SU-DHL-6 (cell line): Measurements from ENCODE around the gene RRP9.

ENCODE experiments used
- EZH2phosphoT487 ChIP-seq: fragments of 200-600 bp; sonication (generic), shearing (Covaris generic); conservative IDR thresholded peaks from 2 replicates; pipeline ENCODE4 v1.6.1; 2018; ENCODE audit warnings: mild to moderate bottlenecking, antibody characterized with exemption, low read length, moderate library complexity, mixed read lengths
- TF ChIP-seq, protein P1 (sequence below): fragments of 200-600 bp; sonication (generic); IDR thresholded peaks from one replicate; pipeline ENCODE4 v1.5.1; 2017; ENCODE audit warnings: antibody characterized with exemption, mild to moderate bottlenecking, low read length, moderate library complexity; ENCODE audit not compliant: insufficient read depth, poor library complexity, severe bottlenecking

DNA sequence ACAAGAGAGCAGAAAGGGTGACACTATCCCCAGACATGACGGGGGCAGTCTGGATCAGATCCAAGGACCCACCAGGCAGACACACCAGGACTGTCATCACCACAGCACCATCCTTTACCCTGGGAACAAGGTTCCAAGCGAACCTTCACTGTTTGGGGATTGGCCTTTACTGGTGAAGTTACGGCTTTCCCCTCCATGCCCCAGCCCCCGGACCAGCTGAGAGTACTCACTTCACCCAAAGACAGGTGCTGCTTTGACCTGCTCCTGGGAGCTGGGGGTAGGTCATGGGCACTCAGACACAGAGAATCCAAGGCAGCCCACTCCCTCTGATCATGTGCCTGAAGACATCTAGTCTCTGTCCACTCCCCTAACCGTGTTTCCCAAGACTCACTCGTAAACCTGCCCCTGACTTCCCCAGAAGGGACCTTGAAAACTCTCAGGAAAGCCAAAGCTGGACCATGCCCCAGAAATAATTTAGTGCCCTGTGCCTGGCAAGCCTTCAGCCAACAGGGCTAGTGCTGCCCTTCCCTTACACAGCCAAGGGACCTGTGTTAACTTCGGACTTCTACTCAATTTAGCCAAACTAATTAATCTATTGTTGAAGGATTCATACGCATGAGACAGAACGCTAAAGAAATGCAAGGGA, 2.8 kb downstream of the RRP9 start:
- TF ChIP-seq, protein P1, sequence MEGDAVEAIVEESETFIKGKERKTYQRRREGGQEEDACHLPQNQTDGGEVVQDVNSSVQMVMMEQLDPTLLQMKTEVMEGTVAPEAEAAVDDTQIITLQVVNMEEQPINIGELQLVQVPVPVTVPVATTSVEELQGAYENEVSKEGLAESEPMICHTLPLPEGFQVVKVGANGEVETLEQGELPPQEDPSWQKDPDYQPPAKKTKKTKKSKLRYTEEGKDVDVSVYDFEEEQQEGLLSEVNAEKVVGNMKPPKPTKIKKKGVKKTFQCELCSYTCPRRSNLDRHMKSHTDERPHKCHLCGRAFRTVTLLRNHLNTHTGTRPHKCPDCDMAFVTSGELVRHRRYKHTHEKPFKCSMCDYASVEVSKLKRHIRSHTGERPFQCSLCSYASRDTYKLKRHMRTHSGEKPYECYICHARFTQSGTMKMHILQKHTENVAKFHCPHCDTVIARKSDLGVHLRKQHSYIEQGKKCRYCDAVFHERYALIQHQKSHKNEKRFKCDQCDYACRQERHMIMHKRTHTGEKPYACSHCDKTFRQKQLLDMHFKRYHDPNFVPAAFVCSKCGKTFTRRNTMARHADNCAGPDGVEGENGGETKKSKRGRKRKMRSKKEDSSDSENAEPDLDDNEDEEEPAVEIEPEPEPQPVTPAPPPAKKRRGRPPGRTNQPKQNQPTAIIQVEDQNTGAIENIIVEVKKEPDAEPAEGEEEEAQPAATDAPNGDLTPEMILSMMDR: no peak
- TF ChIP-seq EZH2phosphoT487: no peak
